Tibial nerve (tissue), 4 donors: Measurements from ENCODE around the gene RRM2.

Experiments used
- CTCF ChIP-seq, 5 experiments: fragments of 200-600 bp in 3 of 5; fragments of 450-650 bp in 2 of 5; sonication (generic) in 3 of 5; IDR thresholded peaks; one replicate each; pipeline ENCODE4 v1.5.1; 2016 to 2019; ENCODE audit warnings: antibody characterized with exemption in 5 of 5, mild to moderate bottlenecking in 3 of 5, moderate library complexity in 2 of 5
- EP300 ChIP-seq, 2 donors: sonication (generic); formaldehyde crosslinking; IDR thresholded peaks; one replicate each; pipeline ENCODE4 v1.6.1; 2017; ENCODE audit warnings: antibody characterized with exemption in 2 of 2, mild to moderate bottlenecking in 1 of 2

- TF ChIP-seq EP300 (IDR thresholded peaks at IDR 0.05), result no peak
- TF ChIP-seq CTCF (IDR thresholded peaks at IDR 0.05), result no peak
Observed at GRCh38 chr2:10094271-10094814, 28.2 kb upstream of the RRM2 start.
